HG03439 (cell line): ENCODE measurements around the gene PSG7.
"Not testable (repeated sequence)": the region's sequence is repeated elsewhere in the genome, so short reads cannot be mapped to it uniquely, and the experiment has no call there.

Source experiments
- ATAC-seq: cut with Tn5 transposase; IDR thresholded peaks from one replicate; pipeline ENCODE4 v1.9.1; 2021; ENCODE audit warnings: mild to moderate bottlenecking, moderate library complexity; ENCODE audit not compliant: unreplicated experiment

The PSG7 gene

DNA sequence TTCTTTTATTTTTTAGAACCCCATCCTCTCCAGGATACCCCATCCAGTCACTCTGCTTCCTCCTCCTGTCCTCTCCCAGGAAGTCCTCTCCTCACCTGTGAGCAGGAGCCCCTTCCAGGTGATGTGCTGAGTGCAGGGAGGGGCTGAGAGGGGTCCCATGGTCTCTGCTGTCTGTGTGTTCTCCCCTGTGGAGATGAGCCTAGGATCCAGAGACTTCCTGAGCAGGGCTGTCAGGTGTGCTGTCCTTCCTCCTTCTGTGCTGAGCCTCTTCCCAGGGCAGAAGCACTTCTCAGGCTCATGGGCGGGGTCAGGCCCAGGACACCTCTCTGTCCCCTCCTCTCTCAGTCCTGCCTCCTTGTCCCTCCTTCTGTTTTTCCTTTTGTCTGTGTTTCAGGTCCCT, 19.4 kb downstream of the PSG7 start, which contains the start of gene PSG6:
Gene PSG6 (minus strand): TSS at position 261 of the 400 bp plus-strand sequence. CDS start 102 bp downstream, at position 159.
- not testable (repeated sequence) for ATAC-seq

GRCh38 chr19:42916931-42917330, 20.1 kb downstream of the PSG7 start:
- not testable (repeated sequence) for ATAC-seq

DNA sequence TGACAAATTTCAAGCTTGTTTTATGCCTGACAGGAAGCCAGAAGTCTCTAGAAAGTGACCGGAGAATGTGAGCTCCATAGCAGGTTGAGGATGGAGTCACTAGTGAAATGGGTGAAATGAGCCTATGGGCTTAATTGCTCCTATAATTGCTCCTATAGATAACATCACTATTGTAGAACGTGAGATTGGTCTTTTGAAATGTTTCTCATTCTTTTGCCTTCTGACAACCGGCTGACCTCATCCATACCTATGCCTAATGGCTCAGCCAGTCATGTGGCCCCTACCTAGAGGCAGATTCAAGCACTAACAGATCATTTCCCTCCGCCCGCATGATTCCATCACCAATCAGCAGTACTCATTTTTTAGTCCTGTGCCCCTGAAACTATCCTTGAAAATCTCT, 23.5 kb downstream of the PSG7 start:
- ATAC-seq = not testable (repeated sequence)

GRCh38 chr19:42912941-42913340, 24.1 kb downstream of the PSG7 start:
- ATAC-seq = not testable (repeated sequence)

DNA sequence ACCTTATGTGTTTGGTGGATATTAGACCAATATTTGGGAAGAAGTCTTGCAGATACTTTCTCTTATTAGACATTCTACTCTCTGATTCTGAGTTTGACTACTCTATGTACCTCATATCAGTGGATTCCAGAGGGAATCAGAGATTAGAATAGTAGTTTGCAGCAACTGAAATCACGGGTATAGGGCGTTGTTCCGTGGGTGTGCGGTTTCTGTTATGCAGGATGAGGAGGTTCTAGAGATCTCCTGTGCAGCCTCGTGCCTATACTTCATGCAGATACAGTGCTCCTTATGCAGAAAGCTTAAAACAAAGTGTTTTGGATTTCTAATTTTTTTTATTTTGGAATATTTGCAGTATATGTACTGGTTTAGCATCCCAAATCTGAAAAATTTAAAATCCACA, 25.3 kb downstream of the PSG7 start:
- not testable (repeated sequence) for ATAC-seq

DNA sequence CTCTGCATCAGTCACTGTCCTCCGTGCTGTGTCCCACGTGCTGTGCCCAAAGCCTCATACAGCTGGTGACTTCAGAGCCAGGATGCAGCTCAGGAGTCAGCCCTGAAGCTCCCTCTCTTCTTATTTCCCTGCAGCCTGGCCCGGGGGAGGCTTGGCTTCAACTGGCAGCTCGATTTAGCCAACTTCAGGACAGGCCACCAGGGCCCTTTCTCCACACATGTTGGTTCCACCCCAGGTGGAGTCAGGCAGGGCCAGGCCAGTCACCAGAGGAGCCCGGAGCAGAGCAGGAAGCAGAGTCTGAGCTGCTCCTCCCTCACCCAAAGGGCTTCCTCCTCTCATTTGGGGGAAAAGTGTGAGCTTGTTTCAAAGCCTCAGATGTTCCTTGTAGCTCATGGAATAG, 30.8 kb downstream of the PSG7 start:
- not testable (repeated sequence) for ATAC-seq

GRCh38 chr19:42900561-42900960, 36.4 kb downstream of the PSG7 start:
- not testable (repeated sequence) for ATAC-seq

DNA sequence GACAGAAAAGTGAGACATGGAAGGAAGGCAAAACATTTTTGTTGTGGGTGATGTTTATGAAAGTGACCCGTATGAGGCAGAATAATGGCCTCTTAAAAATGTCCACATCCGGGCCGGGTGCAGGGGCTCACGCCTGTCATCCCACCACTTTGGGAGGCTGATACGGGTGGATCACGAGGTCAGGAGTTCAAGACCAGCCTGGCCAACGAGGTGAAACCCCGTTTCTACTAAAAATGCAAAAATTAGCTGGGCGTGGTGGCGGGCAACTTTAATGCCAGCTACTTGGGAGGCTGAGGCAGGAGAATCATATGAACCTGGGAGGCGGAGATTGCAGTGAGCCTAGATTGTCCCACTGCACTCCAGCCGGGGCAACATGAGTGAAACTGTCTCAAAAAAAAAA, 37.3 kb downstream of the PSG7 start:
- ATAC-seq = not testable (repeated sequence)

GRCh38 chr19:42899110-42899509, 37.9 kb downstream of the PSG7 start:
- not testable (repeated sequence) for ATAC-seq

DNA sequence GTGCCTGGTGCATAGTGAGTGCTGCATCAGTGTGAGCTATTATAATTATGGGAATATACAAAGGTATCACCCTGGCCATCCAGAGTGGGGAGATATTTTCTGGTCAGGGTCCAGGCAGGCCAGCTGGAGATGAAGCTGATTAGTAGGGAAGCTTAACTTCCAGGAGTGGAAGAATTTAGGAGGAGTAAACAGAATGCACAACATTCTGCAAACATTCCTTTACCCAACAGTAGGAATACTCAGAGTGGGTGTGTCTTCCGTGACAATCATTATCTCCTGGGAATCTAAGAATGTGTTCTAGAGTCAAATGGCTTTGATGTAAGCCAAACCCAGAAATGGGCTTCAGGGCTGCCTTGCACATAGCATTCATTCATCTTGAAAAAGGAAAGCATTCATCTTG, 38.4 kb downstream of the PSG7 start:
- ATAC-seq = not testable (repeated sequence)

DNA sequence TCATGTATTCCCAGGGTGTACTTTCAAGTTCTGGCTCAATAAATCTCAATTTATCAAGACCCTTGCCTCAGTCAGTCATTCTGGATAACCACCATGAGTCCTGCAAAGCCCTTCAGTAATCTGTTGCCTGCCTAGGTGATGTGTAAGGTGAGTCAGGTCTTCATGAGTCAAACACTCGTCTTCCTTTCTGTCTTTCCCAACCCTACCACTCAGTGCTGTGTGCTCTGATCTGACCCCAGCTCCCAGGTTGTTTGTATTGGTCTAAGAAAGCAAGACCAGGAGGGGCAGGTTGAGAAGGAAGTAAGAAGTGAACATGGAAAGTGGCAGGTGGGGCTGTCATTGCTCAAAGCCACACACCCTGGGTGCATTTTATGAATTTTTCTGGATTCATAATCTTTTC, 39.3 kb downstream of the PSG7 start:
- ATAC-seq = not testable (repeated sequence)

GRCh38 chr19:42890446-42890845, 46.6 kb downstream of the PSG7 start:
- not testable (repeated sequence) for ATAC-seq

- not testable (repeated sequence) for ATAC-seq
These were observed 49.0 kb downstream of the PSG7 start for GRCh38 chr19:42887876-42888445.

GRCh38 chr19:42882730-42883129, 54.3 kb downstream of the PSG7 start:
- ATAC-seq = not testable (repeated sequence)

DNA sequence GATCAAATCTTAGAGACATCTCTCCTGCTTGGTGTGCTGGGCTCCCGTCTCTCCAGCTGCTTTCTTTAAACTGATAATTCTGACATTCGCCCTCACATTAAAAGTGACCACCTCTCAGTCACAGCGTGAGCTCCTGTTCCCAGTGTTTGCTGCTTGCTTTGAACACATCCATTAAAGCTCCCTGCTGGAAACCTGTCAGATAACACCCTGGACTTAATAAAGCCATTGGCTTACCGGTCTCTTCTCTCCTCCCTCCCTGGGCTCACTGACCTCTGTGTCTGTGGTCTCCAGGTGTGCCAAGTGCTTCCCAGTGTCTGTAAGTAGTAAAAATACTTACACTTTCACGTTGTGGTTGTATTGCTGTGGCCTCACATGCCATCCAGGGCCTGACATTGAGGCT, 55.0 kb downstream of the PSG7 start:
- ATAC-seq = not testable (repeated sequence)

DNA sequence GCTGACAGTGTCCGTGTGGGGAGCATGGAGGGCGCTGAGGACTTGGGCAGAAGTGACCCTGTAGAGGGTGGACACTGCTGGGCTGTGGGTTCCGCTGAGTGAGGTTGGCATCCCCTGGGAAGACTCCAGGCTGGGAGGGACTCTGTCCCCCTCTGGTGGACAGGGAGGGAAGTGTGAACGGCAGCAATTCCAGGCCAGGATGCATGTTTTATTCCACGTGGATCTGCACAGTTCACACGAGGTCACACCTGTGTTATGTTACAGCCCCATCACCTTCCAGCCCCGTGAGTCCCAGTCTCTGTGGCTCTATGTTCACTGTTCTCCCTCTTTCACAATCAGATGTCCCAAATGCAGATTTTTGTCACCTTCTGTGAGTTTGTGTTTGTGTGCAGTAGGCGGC, 55.7 kb downstream of the PSG7 start:
- not testable (repeated sequence) for ATAC-seq

DNA sequence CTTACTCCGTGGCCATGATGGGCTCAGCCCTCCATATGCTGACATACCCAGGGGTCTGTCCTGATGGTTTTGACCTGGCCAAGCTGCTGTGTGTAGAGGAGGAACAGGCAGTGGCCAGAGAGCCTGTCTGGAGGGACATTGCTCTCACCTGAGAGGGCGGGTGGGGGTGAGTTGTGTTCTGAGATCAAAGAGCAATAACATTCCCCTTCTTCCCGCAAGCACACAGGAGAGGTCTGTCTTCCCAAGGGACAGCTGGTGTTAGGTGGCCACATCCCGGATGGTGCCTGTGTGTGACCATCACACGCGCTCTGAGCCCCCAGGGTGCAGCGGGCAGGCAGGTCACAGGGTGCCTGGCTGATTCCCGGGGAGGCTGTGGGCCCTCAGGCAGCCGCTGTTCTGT, 56.4 kb downstream of the PSG7 start:
- not testable (repeated sequence) for ATAC-seq

- no peak for ATAC-seq
These were observed 57.4 kb downstream of the PSG7 start, which contains the start of gene PSG1 for GRCh38 chr19:42879613-42880012. PSG1 (minus strand) TSS chr19:42879713; CDS start chr19:42879581, 132 bp downstream.

DNA sequence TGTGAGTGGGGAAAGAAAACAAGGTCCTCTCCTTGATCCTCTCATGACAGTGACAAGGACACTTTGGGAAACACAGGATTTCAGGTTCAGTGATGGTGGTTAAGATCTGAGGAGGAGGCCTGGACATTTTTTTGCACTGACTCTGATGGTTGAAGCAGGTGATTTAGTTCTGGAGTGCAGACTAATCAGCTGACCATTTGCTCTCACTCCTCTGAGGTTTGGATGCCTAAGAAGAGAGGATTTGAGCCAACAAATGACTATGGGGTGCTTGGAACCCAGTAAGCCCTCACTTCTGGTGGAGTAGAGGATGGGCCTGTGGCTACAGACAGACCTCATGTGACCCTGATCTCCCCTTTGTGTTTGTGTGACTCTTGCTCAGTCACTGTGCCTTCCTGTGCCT, 60.4 kb downstream of the PSG7 start:
- not testable (repeated sequence) for ATAC-seq

GRCh38 chr19:42875881-42876280, 61.1 kb downstream of the PSG7 start:
- ATAC-seq = not testable (repeated sequence)

GRCh38 chr19:42874901-42875813, 61.9 kb downstream of the PSG7 start:
- ATAC-seq = not testable (repeated sequence)

DNA sequence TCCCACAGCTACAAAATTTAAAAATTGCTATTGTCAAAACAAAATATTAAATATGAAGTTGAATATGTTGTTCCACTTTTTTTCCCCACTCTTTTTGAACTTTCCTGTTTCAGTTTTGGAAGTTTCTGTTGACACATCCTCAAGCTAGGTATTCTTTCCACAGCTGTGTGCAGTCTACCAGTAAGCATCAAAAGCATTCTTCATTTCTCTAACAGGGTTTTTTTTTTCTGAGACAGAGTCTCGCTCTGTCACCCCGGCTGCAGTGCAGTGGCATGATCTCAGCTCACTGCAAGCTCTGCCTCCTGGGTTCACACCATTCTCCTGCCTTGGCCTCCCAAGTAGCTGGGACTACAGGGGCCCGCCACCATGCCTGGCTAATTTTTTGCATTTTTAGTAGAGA, 62.9 kb downstream of the PSG7 start:
- not testable (repeated sequence) for ATAC-seq
